Measurements from ENCODE around the gene DEFB119. TPM values are rescaled to one million over a fixed set of nuclear protein-coding genes. Genes with fewer than 3 reads are reported as not detected.

Gene DEFB119
- total and polyA plus RNA-seq, 2 donors (not counting 3 experiments of a cell fraction or from before 2014, with no cell fraction given): not detected

DNA sequence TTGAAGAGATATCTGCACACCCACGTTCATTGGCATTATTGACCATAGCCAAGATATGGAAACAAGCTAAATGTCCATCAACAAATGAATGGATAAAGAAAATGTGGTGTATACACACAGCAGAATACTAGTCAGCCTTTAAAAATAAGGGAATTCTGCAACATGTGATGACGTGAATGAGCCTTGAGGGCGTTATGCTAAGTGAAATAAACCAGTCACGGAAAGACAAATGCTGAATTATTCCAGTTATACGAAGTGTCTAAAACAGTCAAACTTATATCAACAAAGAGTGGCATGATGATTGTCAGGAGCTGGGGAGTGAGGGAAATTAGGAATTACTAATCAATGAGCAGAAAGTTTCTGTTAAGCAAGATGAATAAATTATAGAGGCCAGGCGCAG lies 24.0 kb upstream of the DEFB119 start:
- dilution Hi-C loops (cut with MboI; ENCODE audit: extremely low pct_ligation_motif_present, low sequenced_read_pairs): no loop called here
- H3K9me1 ChIP-seq (replicated peaks; ENCODE audit: control insufficient read depth, extremely low read depth, insufficient read depth, low read length): no peaks in the 10 kb centered on the region
- POLR2A ChIA-PET: no interaction called here
- TF ChIP-seq GATA2 (IDR thresholded peaks at IDR 0.05; ENCODE audit: insufficient read depth, insufficient read length, low read depth, low read length): no peak
- TF ChIP-seq, protein P1, sequence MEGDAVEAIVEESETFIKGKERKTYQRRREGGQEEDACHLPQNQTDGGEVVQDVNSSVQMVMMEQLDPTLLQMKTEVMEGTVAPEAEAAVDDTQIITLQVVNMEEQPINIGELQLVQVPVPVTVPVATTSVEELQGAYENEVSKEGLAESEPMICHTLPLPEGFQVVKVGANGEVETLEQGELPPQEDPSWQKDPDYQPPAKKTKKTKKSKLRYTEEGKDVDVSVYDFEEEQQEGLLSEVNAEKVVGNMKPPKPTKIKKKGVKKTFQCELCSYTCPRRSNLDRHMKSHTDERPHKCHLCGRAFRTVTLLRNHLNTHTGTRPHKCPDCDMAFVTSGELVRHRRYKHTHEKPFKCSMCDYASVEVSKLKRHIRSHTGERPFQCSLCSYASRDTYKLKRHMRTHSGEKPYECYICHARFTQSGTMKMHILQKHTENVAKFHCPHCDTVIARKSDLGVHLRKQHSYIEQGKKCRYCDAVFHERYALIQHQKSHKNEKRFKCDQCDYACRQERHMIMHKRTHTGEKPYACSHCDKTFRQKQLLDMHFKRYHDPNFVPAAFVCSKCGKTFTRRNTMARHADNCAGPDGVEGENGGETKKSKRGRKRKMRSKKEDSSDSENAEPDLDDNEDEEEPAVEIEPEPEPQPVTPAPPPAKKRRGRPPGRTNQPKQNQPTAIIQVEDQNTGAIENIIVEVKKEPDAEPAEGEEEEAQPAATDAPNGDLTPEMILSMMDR (IDR thresholded peaks at IDR 0.05; ENCODE audit: extremely low read depth in 1 of 2, insufficient read depth in 1 of 2, low read depth in 1 of 2, low read length in 2 of 2): no peak
- no peak for TF ChIP-seq POLR2A (IDR thresholded peaks at IDR 0.05; ENCODE audit: low read depth, low read length)
- TF ChIP-seq JUN (IDR thresholded peaks at IDR 0.05; ENCODE audit: borderline replicate concordance, insufficient read depth, insufficient read length, low read depth): no peak
- TF ChIP-seq FOS (IDR thresholded peaks at IDR 0.05; ENCODE audit: borderline replicate concordance, insufficient read depth, low read length): no peak
- TF ChIP-seq MYC (IDR thresholded peaks at IDR 0.05; ENCODE audit: low read depth, low read length): no peak
- no peak overlapping the region for H3K27ac ChIP-seq (ENCODE audit: insufficient read depth, low read depth, low read length)
- BruUV-seq (replicated peaks): no TSS peak
- no peak overlapping the region for H3K4me3 ChIP-seq (replicated peaks in 1 of 3; ENCODE audit: insufficient read depth in 1 of 3, low read depth in 1 of 3, low read length in 3 of 3)
- H3K4me1 ChIP-seq (ENCODE audit: control insufficient read depth, extremely low read depth, insufficient read depth, low read length): no peaks in the 10 kb centered on the region
- H3K4me2 ChIP-seq (ENCODE audit: insufficient read depth, low read length): no peak overlapping the region
- no peaks in the 10 kb centered on the region for H4K20me1 ChIP-seq (replicated peaks; ENCODE audit: control insufficient read depth, extremely low read depth, insufficient read depth, low read length)
- no peaks in the 10 kb centered on the region for H3K27me3 ChIP-seq (ENCODE audit: control insufficient read depth in 2 of 2, insufficient read depth in 2 of 2, low read length in 2 of 2)
- H3K36me3 ChIP-seq (ENCODE audit: control insufficient read depth in 2 of 2, extremely low read depth in 1 of 2, insufficient read depth in 2 of 2, low read length in 2 of 2): no peaks in the 10 kb centered on the region
- H2AFZ ChIP-seq (ENCODE audit: low read depth, low read length): no peak overlapping the region
- CTCF ChIA-PET: interaction anchor here (3.1 kb wide), 1 partner anchor 88 kb away, joined by 43 read pairs; no protein-coding TSS in a partner anchor
- H3K9ac ChIP-seq (replicated peaks; ENCODE audit: extremely low read depth, insufficient read depth, low read length): no peak overlapping the region
- DNase-seq (ENCODE audit: low read depth, low spot score) (no peak), FAIRE-seq (no peak)
- no peaks in the 10 kb centered on the region for H3K9me3 ChIP-seq (replicated peaks; ENCODE audit: control insufficient read depth, insufficient read depth, low read length)
- intact Hi-C loops (cut with micrococcal nuclease): no loop called here
- H3K79me2 ChIP-seq (ENCODE audit: control insufficient read depth, insufficient read depth, low read length): no peaks in the 10 kb centered on the region

DNA sequence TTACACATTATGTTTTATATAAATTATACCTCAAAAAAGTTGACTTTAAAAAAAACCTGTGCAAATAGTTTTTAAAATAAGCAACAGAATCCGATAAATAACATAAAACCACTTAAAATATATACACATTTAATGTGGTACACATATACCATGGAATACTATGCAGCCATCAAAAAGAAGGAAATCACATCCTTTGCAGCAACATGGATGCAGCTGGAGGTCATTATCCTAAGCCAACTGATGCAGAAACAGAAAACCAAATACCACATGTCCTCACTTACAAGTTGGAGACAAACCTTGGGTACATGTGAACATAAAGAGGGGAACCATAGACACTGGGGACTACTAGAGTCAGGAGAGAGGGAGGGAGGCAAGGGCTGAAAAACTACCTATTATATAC lies 19.6 kb upstream of the DEFB119 start:
- CTCF ChIA-PET: no interaction called here
- Histone ChIP-seq H3K9me1 (replicated peaks; ENCODE audit: control insufficient read depth, extremely low read depth, insufficient read depth, low read length) (no peaks in the 10 kb centered on the region), H3K27ac (ENCODE audit: insufficient read depth, low read depth, low read length) (no peak overlapping the region), H3K79me2 (ENCODE audit: control insufficient read depth, insufficient read depth, low read length) (no peaks in the 10 kb centered on the region), H3K4me3 (replicated peaks in 1 of 3; ENCODE audit: insufficient read depth in 1 of 3, low read depth in 1 of 3, low read length in 3 of 3) (no peak overlapping the region), H3K36me3 (ENCODE audit: control insufficient read depth in 2 of 2, extremely low read depth in 1 of 2, insufficient read depth in 2 of 2, low read length in 2 of 2) (no peaks in the 10 kb centered on the region), H2AFZ (ENCODE audit: low read depth, low read length) (no peak overlapping the region), H3K27me3 (ENCODE audit: control insufficient read depth in 2 of 2, insufficient read depth in 2 of 2, low read length in 2 of 2) (no peaks in the 10 kb centered on the region), H3K9me3 (replicated peaks; ENCODE audit: control insufficient read depth, insufficient read depth, low read length) (no peaks in the 10 kb centered on the region), H3K4me2 (ENCODE audit: insufficient read depth, low read length) (no peak overlapping the region), H3K4me1 (ENCODE audit: control insufficient read depth, extremely low read depth, insufficient read depth, low read length) (no peaks in the 10 kb centered on the region), H4K20me1 (replicated peaks; ENCODE audit: control insufficient read depth, extremely low read depth, insufficient read depth, low read length) (no peaks in the 10 kb centered on the region), H3K9ac (replicated peaks; ENCODE audit: extremely low read depth, insufficient read depth, low read length) (no peak overlapping the region)
- POLR2A ChIA-PET: no interaction called here
- DNase-seq (ENCODE audit: low read depth, low spot score): no peak
- intact Hi-C loops (cut with micrococcal nuclease): no loop called here
- dilution Hi-C loops (cut with MboI; ENCODE audit: extremely low pct_ligation_motif_present, low sequenced_read_pairs): no loop called here
- FAIRE-seq: no peak
- no TSS peak for BruUV-seq (replicated peaks)
- TF ChIP-seq POLR2AphosphoS5 (IDR thresholded peaks at IDR 0.05; ENCODE audit: insufficient read depth, low read depth, low read length) (no peak), MYC (IDR thresholded peaks at IDR 0.05; ENCODE audit: low read depth, low read length) (no peak), GATA2 (IDR thresholded peaks at IDR 0.05; ENCODE audit: insufficient read depth, insufficient read length, low read depth, low read length) (no peak), EZH2 (IDR thresholded peaks at IDR 0.05; ENCODE audit: borderline replicate concordance, low read depth, low read length, severe bottlenecking) (no peak), FOS (IDR thresholded peaks at IDR 0.05; ENCODE audit: borderline replicate concordance, insufficient read depth, low read length) (no peak), POLR2A (IDR thresholded peaks at IDR 0.05; ENCODE audit: low read depth, low read length) (no peak), JUN (IDR thresholded peaks at IDR 0.05; ENCODE audit: borderline replicate concordance, insufficient read depth, insufficient read length, low read depth) (no peak)
- TF ChIP-seq, protein P1 (IDR thresholded peaks at IDR 0.05; ENCODE audit: extremely low read depth in 1 of 2, insufficient read depth in 1 of 2, low read depth in 1 of 2, low read length in 2 of 2): no peak
- TF ChIP-seq, protein P2, sequence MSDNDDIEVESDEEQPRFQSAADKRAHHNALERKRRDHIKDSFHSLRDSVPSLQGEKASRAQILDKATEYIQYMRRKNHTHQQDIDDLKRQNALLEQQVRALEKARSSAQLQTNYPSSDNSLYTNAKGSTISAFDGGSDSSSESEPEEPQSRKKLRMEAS (IDR thresholded peaks at IDR 0.05; ENCODE audit: insufficient read depth, insufficient read length): no peak
